Fibroblast of pulmonary artery (primary cell): Measurements from ENCODE around the gene NT5M.

Experiments
- DNase-seq: peaks from one replicate; pipeline ENCODE4 v3.0.0-alpha.2; 2010; ENCODE audit warnings: low read depth
- H3K4me3 ChIP-seq: replicated peaks from 2 replicates; pipeline ENCODE4 v1.5.1; 2011; ENCODE audit warnings: low read depth, mild to moderate bottlenecking, control low read depth, low read length, moderate library complexity
- TF ChIP-seq, protein P1 (sequence below): IDR thresholded peaks from 2 replicates; pipeline ENCODE4 v1.5.1; 2011; ENCODE audit warnings: mild to moderate bottlenecking, control low read depth, low read length, inconsistent platforms; ENCODE audit errors: missing control alignments

Gene NT5M

DNA sequence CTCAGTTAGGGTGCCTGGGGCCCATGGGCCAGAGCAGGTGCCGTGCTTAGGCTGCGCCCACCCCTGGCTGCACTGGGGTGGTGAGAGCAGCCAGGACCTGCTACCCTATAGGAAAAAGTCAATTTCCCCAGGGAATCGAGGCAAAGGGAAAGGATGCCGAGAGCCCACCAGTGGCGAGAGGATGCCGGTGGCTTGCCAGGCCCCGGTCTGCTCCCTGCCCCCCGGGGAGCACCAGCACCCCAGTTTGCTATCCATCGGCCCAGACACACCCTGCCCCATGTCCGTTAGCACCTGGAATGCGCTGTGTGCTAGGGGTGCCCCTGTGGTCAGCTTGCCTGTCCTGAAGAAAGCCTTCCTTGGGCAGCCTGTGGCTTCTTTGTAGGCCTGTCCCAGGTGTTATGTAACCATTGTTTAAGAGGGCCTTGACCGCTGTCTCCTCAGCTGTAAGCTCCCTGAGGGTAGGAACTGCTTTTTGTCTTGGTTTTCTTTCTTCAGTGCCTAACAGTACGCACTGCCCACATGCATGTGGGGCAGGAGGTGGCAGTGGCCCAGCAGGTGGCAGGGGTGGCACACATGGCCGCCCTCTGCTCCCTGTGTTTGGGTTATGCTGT is 40.8 kb downstream of the NT5M start:
- TF ChIP-seq, protein P1, sequence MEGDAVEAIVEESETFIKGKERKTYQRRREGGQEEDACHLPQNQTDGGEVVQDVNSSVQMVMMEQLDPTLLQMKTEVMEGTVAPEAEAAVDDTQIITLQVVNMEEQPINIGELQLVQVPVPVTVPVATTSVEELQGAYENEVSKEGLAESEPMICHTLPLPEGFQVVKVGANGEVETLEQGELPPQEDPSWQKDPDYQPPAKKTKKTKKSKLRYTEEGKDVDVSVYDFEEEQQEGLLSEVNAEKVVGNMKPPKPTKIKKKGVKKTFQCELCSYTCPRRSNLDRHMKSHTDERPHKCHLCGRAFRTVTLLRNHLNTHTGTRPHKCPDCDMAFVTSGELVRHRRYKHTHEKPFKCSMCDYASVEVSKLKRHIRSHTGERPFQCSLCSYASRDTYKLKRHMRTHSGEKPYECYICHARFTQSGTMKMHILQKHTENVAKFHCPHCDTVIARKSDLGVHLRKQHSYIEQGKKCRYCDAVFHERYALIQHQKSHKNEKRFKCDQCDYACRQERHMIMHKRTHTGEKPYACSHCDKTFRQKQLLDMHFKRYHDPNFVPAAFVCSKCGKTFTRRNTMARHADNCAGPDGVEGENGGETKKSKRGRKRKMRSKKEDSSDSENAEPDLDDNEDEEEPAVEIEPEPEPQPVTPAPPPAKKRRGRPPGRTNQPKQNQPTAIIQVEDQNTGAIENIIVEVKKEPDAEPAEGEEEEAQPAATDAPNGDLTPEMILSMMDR: no peak
- H3K4me3 ChIP-seq: no peak overlapping the region
- DNase-seq: no peak

DNA sequence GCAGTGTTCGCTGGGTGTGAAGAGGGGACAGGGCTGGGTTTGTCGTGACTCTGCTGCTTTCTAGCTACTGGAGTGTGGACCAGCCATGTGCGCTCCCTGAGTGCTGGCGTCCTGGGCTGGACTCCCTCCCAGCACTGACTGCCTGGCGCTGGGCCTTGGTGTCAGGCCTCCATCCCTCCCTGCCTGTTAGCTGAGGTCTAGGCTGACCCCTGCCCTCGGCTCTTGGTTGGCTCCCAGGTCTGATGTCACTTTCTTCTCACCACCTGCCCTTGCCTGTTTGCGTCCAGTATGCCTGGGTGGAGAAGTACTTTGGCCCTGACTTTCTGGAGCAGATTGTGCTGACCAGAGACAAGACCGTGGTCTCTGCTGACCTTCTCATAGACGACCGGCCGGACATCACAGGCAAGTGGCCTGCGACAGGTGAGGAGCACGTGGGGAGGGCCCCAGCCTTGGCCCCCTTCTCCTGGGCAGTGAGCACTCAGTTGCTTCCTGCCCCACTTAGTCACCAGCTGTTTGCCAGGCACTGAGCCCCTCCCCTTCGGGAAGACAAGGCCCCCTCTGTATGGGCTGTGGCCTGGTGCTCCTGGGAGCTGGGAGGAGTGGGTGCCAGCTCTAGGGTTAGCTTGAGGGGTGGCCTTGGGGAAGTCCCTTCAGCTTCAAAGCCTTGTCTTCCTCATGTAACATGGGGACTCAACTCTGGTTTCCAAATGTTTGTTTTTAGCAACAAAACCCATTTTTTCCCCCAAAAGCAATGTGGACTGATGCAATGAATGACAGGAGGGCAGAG is 41.5 kb downstream of the NT5M start:
- DNase-seq: no peak
- TF ChIP-seq, protein P1: no peak

DNA sequence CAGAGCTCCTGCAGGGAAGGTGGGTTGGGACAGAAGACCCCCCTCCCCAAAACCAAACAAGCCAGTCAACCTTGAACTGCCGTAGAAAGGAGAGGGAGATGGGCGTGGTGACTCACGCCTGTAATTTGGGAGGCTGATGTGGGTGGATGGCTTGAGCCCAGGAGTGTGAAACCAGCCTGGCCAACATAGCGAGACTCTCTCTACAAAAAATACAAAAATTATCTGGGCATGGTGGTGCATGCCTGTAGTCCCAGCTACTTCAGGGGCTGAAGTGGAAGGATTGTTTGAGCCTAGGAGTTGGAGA is 42.1 kb downstream of the NT5M start:
- DNase-seq: no peak

More for the DNA sequence above, 41.5 kb downstream of the NT5M start:
- H3K4me3 ChIP-seq: no peak overlapping the region

DNA sequence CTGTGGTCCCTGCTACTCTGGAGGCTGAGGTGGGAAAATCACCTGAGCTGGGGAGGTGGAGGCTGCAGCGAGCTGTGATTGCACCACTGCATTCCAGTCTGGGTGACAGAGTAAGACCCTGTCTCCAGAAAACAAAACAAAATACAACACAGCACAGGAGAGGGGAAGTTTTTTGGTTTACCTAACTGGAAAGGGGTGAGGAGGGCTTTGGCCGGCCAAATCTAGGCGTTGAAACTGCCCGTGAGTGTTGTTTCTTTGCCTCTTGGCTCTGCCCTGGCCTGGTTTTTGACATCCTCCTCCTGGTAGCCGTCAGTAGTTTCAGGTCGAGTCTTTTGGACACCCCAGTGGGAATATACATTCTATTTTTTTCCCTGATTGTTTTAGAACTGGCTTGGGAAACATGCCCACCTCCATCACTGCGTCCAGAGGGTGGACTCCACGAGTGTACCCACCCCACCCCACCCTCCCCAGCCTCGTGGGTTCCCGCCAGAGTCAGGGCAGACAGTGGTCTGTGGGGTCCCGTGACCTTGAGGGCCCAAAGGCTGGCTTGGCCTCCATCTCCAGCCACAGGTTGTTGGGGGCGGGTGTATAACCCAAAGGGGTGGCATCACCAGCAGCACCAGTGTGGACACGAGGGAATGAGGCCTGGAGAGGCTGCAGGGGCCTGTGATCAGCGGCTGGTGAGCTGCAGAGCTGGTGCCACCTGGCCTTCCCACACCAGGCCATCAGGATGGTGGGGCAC is 42.7 kb downstream of the NT5M start:
- H3K4me3 ChIP-seq: no peak overlapping the region
- TF ChIP-seq, protein P1: no peak
- DNase-seq: no peak

More for the DNA sequence above, 42.1 kb downstream of the NT5M start:
- H3K4me3 ChIP-seq: no peak overlapping the region
- TF ChIP-seq, protein P1: no peak

DNA sequence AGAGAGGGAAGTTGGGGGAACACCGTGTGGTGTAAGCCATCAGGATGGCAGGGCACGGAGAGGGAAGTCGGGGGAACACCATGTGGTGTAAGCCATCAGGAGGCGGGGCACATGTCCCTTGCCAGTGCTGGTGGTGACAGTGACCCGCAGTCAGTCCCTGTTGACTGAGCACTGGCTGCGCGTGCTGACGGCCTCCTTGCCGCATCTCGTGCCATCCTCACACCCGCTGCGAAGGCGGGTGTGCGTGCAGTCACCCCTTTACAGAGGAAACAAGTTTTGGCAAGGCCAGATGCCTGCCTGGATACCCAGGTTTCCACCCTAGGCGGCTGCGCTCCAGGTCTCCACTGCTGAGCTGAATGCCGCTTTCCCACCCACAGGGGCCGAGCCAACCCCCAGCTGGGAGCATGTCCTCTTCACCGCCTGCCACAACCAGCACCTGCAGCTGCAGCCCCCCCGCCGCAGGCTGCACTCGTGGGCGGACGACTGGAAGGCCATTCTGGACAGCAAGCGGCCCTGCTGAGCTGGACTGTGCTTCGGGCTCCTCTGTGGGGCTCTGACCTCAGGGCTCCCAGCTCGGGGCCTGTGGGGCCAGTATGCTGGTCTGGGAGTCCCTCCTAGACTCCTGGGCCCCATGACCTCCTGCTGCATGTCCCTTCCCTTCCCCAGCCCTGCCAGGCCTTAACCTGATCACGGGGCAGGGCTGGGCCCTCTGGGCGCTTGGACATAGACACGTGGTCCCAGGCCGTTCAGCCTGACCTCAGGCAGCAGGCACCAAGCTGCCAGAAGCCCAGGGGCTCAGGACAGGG is 43.5 kb downstream of the NT5M start:
- DNase-seq: no peak
- TF ChIP-seq, protein P1: no peak
- H3K4me3 ChIP-seq: no peak overlapping the region

DNA sequence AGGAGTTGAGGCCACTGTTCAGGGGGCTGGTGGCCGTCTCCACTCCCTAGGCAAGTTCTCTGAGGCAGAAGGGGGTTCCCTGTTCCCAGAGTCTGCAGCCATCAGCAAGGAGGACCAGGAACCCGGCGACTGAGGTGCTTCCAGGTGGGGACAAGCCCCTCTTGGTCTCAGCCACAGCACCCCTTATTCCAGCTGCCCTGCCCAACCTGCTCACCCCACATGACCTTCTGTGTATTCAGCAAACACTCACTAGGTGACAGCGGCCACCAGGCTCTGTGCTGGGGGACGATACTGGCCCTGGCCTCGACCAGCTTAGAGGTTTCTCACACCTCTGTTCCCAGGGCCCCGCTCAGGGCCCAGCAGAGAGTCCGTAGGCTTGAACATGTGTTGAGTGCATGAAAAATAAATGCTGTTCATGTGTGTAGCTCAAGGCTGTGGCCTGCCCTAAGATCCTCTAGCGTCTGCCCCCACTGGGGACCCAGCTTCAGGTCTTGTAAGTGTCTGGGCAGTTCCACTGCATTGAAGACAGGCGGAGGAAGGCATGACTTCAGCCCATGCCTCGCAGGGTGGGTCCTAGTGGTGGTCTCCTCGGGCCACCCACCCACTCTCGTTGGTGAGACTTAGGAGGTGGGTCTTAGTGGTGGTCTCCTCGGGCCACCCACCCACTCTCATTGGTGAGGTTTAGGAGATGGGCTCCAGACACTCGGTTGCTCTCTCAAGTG is 44.2 kb downstream of the NT5M start:
- no peak for DNase-seq
- TF ChIP-seq, protein P1: no peak
- no peak overlapping the region for H3K4me3 ChIP-seq
